Measurements from ENCODE around the gene PRKCA.

Gene PRKCA

DNA sequence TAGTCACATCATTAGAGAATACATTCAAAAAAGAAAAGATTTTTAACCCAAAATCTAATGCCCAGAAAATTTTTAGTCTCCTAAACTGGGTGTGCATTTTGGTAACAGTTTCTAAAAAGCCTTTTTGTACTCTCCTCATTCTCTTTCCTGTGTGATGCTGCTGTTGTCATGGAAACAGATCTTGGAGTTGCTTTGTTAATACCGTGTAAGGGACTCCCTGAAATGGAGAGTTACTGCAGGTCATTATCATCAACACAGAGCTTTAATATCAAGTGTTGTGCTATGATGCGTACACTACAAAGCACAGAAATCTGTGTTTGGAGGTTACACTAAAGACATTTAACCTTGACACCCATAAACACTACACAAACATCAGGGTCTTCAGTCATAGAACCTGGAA is 216.3 kb downstream of the PRKCA start:
- no peak for DNase-seq (ENCODE audit: low read depth)

DNA sequence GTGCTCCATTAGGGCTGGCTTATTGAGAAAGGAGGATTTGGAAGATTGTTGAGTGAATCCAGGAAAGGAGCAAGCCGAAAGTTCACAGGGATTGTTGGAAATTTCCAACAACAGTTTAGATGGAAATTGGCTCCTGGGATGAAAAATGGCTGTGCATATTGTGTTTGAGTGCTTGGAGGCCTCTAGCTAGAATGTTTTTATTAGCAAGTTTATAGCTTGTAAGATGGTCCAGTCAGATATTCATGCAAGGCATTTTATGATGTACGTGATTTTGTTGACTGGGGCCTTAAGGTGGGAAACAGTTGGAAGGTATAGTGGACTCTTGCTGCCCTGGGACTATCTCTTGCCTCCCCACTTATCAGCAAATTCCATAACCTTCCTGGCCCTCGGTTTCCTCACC is 216.7 kb downstream of the PRKCA start:
- DNase-seq (ENCODE audit: low read depth), result no peak

DNA sequence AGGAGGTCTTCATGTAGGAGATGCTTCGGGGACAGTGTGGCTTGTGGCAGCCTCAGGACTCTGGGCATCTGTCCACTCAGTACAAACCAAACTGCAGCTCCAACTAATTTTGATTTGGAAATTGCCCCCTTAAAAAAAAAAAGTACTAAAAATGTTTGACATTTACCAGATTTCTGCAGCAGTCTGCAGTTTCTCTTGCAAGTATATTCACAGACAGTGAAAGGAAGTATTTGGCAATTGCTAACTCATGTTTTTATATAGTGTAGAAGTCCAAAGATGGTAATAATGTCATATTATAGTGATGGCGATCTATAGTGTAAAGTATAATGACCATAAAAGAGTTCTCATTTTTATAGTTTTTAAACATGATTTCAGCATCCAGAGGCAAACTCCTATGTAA is 218.6 kb downstream of the PRKCA start:
- DNase-seq (ENCODE audit: low read depth), result no peak

DNA sequence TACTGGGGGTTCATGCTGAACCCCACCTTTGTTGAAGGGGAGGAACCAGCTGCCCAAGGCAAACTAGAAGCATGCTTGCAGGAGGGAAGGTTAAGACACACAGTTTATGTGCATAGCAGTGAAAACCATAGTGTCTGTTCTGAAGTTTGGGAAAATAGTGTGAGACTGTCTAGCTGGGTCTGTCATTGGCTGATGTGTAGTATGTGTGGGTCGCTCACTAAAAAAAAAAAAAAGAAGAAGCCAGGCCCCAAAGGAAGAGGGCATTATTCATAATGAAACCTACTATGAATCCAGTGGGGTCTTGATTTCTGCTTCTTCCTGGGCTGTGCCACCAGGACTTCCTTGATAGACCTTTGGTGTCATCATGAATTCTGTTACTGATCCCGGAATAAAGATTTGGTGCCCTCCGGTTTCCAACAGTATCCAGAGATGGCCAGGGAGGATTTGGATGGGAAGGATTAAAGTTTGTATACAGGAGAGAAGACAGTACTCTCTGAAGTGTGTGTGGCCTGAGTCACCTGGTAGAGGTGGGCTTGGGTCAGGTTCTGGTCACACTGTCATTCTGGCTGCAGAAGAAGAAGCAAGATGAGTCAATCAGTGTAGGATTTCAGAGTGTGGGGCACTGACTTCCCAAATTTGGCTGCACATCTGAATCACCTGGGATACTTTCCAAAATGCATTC is 220.3 kb downstream of the PRKCA start:
- no peak for DNase-seq (ENCODE audit: low read depth)

DNA sequence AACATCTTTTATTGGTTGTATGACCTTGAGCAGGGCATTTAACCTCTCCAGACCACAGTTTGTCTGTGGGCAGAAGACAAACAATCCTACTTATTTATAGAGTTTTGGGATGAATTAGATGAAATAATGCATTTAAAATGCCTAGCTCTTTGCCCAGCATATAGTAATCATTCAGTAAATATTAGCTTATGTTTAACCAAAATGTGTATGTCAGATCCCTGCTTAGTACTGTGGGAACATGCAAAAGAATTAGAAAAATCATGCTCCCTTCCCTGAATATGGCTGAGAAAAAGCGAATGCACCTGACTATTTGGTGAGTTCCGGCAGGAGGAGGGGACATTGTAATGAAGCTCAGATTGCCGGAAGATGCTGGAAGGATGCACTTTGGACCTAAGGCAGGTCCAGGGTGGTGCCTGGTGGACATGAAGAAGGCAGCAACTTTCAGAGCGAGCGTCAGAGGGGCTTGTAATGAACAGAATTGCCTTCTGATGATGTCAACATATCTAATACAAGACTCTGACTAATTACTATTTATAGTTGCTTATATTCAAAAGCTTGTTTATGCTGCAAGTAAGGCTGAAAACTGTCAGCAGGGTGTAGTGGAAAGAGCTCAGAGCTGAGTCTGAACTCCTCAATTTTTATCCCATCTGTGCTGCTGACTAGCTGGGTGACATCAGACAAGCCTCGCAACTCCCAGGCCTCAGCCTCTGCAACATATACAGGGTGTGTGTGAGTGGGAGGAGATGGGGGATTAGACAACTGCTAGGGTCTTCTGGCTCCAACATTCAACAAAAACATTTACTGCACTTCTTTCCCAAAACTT is 221.2 kb downstream of the PRKCA start:
- no peak for DNase-seq (ENCODE audit: low read depth)

DNA sequence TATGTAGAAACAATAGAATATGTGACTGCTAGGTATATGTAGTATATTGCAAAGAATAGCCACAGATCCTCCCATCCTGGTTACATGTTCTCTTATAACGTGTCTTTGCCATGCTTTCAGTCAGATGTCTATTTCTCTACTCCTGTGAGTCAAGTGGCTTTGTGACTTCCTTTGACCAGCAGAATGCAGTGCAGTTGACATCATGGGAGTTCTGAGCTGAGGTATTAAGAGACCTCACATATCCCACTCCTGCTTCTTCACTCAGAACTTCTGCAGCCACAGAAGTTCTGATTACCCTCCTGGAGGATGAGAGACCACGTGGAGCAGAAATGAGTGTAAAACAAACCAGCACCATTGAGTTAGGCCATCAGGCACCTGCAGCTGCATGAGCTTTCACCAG is 222.5 kb downstream of the PRKCA start:
- DNase-seq (ENCODE audit: low read depth), result no peak

DNA sequence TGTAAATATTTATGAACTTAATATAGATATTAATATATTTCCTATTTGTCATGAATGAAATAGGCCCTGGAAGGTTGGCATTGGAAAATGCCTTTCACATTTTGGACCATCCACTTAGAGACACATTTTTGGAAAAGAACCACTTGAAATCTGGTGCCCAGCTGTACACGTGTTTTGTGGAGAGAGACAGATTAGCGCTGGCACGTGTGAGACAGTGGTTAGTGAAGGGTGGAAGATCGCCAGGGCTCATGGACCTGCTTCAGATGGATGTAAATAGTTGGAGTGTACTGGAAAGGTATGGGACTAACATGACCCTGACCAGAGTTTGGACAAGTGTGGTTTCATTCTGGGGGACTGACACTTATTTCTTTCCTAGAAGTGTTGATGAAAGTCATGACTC is 222.9 kb downstream of the PRKCA start:
- DNase-seq (ENCODE audit: low read depth), result no peak

DNA sequence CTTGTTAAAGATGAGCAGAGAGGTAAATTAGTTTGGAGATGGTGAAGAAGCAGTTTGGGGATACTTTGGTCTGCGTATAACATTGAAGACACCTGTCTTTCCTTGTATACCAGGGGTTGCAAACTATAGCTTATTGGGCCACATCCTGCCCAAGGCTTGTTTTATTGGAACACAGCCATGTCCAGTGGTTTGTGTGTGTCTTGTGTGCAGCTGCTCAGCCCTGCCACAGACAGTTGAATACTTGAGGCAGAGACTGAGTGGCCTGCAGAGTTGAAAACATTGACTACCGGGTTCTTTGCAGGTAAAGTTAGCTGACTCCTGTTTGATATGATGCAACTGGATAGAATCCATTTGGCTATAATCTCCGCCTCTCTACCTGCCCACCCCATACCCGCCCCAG is 224.4 kb downstream of the PRKCA start:
- DNase-seq (ENCODE audit: low read depth), result no peak

DNA sequence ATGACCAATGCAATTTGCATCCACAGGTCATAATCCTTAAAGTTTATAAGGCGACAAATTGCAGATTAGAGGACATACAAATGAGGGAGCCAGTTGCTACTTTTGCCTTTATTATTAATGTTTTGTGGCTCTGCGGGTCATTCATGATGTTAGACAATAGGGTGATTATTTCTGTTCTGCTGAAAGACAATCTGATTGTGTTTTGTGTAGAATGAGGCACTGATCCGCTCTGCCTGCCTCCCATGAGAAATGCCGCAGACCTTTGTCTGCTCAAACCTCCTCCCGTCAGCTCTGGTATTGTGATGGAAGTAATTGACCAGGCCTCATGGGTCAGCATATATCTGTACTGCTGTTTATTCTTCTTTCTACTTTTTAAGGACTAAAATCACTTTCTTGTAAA is 224.9 kb downstream of the PRKCA start:
- DNase-seq (ENCODE audit: low read depth), result no peak

DNA sequence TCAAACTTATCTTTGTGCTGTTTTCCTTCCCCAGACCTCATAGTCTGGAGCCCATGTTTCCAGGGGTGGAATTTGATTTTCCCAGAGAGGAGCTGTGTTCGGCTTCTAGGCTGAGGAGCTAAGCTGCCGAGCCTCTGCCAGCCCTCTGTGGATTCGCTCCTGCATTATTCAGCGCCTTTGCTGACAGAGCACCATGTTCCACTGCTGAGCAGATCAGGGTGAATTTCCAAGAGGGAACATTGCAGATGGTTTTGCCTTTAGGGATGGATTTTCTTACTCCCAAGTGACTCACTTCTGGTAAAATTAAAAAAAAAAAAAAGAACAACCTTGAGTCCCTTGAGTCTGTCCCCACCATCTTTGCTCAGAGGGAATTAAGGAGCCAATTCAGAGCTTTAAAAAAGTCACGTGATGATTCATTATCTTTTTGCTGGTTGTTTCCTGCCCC is 229.5 kb downstream of the PRKCA start:
- no peak for DNase-seq (ENCODE audit: low read depth)

DNA sequence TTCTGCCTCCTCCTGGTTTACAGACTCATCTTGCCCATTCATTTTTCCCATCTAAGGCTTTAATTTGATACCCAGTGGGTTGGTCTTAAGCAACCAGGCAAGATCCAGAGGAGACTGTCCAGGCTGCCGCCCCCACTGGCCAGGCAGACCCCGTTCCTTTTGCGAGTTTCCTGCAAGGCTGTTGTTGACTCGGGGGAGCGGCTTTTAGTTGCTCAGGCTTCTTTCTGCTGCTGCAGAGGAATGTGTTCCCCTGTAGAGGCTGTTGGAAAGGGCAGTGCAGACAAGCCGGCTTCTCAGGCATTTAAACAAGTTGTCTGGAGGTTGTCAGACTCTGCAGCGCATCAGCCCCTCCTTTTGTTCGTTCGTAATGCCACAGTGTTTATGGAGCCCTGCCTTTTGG is 231.2 kb downstream of the PRKCA start:
- no peak for DNase-seq (ENCODE audit: low read depth)

DNA sequence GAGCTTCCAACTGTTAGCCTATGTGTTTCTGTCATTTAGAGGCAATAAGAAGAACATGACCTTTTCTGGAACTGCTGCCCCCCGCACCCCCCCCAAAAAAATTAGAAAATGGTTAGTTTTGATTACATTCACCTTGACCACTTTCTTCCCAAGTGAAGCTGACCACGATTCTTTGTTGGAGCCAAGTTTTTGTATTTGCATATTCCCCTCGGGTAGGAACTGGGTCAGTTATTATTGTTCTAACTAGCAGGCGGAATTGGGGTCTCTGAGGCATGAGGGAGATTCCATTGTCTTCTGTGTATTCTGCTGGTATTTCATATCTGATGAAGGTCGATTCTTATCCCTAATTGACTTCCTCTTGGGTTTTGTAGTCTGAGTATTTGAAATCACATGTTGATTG is 231.6 kb downstream of the PRKCA start:
- no peak for DNase-seq (ENCODE audit: low read depth)

DNA sequence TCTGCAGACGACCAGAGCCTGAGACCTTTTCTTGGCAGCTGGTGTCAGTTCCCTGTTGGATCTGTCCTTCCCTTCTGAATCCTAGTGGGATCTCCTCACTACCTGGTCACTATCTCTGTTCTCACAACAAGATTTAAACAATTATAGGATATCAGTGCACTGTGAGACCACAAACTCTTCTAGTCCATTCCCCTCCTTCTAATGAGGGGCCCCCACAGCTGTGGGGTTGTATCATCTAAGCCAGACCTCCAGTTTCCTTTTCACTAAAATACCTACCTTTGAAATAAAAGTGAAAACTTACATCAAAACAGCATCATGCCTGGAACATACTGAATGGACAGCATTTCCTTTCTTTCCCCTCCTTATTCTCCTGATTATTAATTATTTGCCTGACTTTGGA is 233.2 kb downstream of the PRKCA start:
- no peak for DNase-seq (ENCODE audit: low read depth)

DNA sequence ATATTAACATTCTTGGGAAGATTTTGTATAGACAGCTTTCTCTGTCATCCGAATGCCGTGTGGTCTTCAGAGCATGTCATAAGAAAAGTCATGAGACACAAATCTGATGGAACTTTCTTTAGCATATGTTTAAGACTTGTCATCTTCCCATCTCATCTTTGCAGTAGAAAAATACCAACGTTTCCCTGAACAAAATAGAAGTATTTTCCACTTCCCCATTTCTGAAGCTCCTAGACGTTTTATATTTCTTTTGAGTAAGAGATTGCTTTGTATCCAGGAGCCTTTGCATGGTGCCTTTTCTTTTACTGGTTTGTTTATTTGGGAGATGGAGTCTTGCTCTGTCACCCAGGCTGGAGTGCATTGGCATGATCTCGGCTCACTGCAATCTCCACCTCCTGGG is 235.1 kb downstream of the PRKCA start:
- DNase-seq (ENCODE audit: low read depth), result no peak

DNA sequence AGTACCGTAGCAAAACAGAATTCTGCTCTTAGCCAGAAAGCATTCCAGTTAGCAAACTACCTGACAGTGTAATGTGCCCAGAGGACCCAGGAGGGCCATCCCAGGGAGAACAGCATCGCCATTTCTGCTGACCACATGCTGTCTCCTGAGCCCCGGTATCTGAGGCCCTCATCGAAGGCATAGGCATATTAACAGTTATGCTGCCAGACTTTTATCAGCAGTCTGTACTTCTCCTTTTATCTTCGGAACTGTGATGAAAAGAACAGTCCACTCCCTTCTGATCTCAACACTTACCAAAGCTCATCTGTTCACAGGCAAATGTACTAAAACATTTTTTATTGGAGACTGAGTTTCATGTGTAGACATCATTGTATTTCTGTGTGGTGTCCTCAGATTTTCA is 236.4 kb downstream of the PRKCA start:
- DNase-seq (ENCODE audit: low read depth), result no peak

DNA sequence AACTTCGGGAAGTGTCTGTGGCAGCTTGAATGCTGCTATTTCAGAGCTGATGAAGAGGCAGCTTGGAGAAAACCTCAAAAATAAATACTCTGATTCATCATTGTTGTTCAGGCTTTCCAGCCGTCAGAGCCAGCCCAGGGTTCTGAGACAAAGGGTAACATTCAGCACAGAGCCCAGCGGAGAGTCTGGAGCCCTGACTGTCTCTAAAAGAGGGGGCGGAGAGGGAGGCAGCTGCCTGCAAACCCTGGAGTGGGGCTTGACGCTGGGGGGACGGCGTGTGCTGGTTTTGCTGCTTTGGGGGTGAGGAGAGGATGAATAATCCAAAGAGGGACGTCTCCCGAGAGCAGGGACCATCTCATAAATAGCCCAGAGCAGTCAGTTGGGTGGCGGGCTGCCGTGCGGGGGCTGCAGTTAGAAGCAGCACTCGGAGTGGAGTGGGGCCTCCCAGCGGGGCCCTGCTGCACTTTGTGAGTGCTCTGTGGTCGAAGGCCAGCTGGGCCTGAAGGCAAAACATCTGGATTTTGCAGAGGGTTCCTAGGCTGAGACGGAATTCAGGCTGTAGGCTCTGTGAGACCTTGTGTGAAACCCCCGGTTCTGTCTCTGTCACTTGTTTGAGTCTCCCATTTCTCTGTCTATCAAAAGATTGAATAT is 237.8 kb downstream of the PRKCA start:
- DNase-seq (ENCODE audit: low read depth), result no peak

DNA sequence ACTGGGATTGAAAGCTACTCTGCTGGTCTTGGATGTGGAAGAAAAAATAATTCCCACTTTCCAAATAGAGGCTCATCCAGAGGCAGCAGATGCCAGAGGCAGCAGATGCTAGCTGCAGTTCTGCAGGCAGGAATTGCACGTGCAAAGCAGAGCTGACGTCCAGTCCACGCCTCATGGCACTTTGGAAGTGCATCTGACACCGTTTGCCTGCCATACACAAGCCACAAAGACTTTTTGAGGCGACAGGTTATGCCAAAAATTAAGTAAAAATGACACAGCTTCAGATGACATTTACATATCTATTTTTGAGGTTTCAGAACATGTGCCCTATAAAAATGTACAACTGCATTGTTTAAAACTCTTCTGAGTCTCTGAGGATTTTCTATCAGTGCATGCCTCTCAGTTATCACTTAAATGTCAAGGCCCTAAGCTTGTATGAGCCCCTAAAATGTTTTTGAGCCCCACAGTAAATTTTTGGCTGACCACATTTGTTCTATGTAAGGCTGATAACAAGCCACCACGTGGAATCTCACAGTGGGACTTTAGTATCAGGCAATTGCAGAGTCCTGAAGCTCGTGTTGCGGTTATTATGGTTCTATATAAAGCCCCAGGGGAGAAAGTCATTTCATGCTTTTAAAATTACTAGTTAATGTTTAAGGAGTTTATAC is 239.2 kb downstream of the PRKCA start:
- no peak for DNase-seq (ENCODE audit: low read depth)

DNA sequence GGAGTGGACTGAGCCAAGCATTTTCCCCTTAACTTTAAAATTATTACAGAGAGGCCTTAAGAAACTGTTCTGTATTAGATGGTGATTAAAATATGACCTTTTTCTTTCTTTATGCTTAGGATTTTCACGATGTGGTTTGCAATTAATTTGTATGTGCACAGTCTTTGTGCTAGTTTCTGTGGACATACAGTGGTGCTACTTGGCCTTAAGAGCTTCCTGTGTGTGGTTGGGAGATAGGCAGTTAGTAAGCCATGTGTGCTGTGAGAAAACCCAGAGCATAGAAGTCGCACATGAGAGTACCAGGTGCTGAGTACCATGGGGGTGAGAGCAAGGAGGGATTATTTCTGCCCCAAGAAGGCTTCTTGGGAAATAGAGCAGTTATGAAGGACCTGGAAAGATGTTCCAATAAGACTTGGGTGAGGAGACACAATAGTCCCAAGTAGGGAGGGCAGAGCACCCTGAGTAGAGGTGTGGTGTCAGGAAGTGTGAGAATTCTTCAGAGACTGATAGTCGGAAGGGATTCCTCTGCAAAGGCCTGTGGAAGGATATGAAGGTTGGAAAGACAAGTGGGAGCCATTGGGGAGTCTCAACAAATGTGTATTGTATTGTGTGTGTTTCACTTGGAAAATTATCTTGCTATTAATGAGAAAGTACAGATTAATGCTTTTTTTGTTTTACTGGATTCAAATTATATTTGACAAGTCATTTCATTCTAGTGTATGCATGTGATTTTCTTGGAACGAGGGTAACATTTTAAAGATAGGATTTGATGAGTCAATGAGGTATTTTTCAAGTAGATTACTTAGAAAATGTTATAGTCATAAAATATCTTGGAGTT is 239.9 kb downstream of the PRKCA start:
- no peak for DNase-seq (ENCODE audit: low read depth)

DNA sequence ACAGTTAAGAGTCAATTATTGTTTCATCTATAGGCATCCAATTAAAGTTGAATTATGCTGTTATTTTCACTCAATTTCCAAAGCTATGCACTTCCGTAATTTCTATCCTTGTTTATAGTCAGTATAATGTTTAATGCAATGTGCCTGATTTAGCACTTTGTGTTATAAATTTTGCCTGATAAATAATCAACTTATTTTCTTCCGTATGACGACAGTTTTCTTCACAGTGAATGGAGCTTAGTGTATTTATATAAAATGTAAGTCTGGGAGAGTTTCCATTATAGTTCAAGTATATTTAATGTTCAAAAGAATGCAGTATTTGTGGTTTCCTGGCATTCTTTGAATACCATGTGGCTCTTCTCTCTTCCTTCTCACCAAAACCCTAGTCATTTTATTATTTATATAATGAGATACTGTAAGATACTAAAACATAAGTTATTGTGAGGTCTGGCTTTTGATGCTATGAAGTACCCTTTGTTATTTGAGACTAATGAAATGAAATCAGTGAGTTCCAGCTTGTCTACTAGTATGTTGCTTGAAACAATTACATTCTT is 240.6 kb downstream of the PRKCA start:
- DNase-seq (ENCODE audit: low read depth), result no peak

DNA sequence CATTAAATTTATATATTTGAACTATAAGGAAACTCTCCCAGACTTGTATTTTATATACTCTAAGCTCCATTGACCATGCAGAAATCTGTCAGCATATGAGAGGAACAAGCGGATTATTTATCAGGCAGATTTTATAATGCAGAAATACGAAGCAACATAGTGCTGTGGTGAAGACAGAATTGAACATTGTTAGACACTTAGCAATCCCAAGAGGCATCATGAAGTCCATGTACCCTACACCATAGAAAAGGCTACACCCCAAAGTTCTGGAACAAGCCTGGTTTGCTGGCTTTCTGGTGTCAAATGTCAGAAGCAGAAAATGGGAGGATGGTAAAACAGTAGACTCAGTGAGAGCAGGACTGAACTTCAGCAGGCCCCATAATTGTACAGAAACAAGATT is 241.1 kb downstream of the PRKCA start:
- DNase-seq (ENCODE audit: low read depth), result no peak

DNA sequence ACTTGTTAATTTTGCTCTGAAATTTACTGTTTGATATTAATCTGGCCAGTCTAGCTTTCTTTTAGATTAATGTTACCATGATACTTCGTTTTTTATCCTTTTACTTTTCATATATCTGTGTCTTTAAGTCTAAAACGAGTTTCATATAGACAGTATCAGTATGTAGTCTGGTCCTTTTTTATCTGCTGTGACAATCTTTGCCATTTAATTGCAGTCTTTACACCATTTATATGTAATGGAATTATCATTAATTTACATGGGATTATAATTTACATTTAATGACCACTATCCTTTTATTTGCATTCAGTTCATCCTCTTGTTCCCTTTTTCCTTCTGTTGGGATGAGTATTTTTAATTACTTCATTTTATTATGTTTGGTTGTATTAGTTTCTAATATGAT is 243.5 kb downstream of the PRKCA start:
- DNase-seq (ENCODE audit: low read depth), result no peak
